HepG2 (cell line): ENCODE measurements around the gene MYL9. TPM values are rescaled to one million over a fixed set of nuclear protein-coding genes. Genes with fewer than 3 reads are reported as not detected.

ENCODE experiments used
- ATAD3A ChIP-seq: sonication (generic); formaldehyde crosslinking; IDR thresholded peaks from 2 replicates; pipeline ENCODE4 v1.4.0; 2020; ENCODE audit warnings: missing genetic modification reagents
- CBFB ChIP-seq: sonication (generic); formaldehyde crosslinking; IDR thresholded peaks from 2 replicates; pipeline ENCODE4 v1.4.0; 2020; ENCODE audit warnings: missing genetic modification reagents
- CREBL2 ChIP-seq: sonication (generic); formaldehyde crosslinking; IDR thresholded peaks from 2 replicates; pipeline ENCODE4 v1.8.1; 2023; ENCODE audit warnings: missing genetic modification reagents, mild to moderate bottlenecking, borderline replicate concordance
- ELF1 ChIP-seq: sonication (generic); formaldehyde crosslinking; IDR thresholded peaks from 2 replicates; pipeline ENCODE4 v1.4.0; 2020; ENCODE audit warnings: missing genetic modification reagents
- ELF3 ChIP-seq: IDR thresholded peaks from 2 replicates; pipeline ENCODE4 v1.6.1; 2016; ENCODE audit warnings: missing genetic modification reagents, missing compliant biosample characterization
- HNRNPK ChIP-seq: fragments of 200-400 bp; formaldehyde crosslinking; IDR thresholded peaks from 2 replicates; pipeline ENCODE4 v1.6.1; 2018; ENCODE audit warnings: low read length, low read depth, moderate library complexity, mild to moderate bottlenecking; ENCODE audit not compliant: poor library complexity, severe bottlenecking
- KDM4B ChIP-seq: sonication (generic); formaldehyde crosslinking; IDR thresholded peaks from 2 replicates; pipeline ENCODE4 v1.4.0; 2020; ENCODE audit warnings: missing genetic modification reagents
- KLF16 ChIP-seq, 2 experiments: sonication (generic) in 1 of 2; formaldehyde crosslinking in 1 of 2; IDR thresholded peaks; 2 replicates each; pipeline versions ENCODE4 v1.6.1 to v1.8.0; 2016 to 2023; ENCODE audit warnings: missing genetic modification reagents in 2 of 2, missing compliant biosample characterization in 1 of 2
- MEIS1 ChIP-seq: sonication (generic); formaldehyde crosslinking; IDR thresholded peaks from 2 replicates; pipeline ENCODE4 v1.9.0; 2021; ENCODE audit warnings: mild to moderate bottlenecking, missing genetic modification reagents, moderate library complexity, borderline replicate concordance
- NKX3-1 ChIP-seq: sonication (generic); formaldehyde crosslinking; IDR thresholded peaks from 2 replicates; pipeline ENCODE4 v1.5.0; 2020; ENCODE audit warnings: missing genetic modification reagents
- RFX1 ChIP-seq: fragments of 450-650 bp; IDR thresholded peaks from 2 replicates; pipeline ENCODE4 v1.6.1; 2017
- SETDB1 ChIP-seq: sonication (generic); formaldehyde crosslinking; IDR thresholded peaks from 2 replicates; pipeline ENCODE4 v1.5.1; 2020; ENCODE audit warnings: missing genetic modification reagents, mild to moderate bottlenecking, borderline replicate concordance
- SMAD9 ChIP-seq: sonication (generic); formaldehyde crosslinking; IDR thresholded peaks from 2 replicates; pipeline ENCODE4 v1.5.1; 2020; ENCODE audit warnings: mild to moderate bottlenecking, missing genetic modification reagents
- ZIK1 ChIP-seq: sonication (generic); formaldehyde crosslinking; IDR thresholded peaks from 2 replicates; pipeline ENCODE4 v1.5.0; 2020; ENCODE audit warnings: mild to moderate bottlenecking, low read depth, missing genetic modification reagents, borderline replicate concordance
- ZNF674 ChIP-seq: sonication (generic); formaldehyde crosslinking; IDR thresholded peaks from 2 replicates; pipeline ENCODE4 v1.5.0; 2020; ENCODE audit warnings: low read depth, mild to moderate bottlenecking, missing genetic modification reagents
- ZNF749 ChIP-seq: sonication (generic); formaldehyde crosslinking; IDR thresholded peaks from 2 replicates; pipeline ENCODE4 v1.8.0; 2022; ENCODE audit warnings: mild to moderate bottlenecking, missing genetic modification reagents, moderate library complexity, borderline replicate concordance
- polyA plus RNA-seq, 8 experiments: library from polyadenylated mRNA; depleted of rRNA in 3 of 8; stranded (reverse) in 7 of 8; unstranded in 1 of 8; fragments of >200 nt; fragmentation: Illumina TruSeq in 4 of 8; extraction: Trizol in 4 of 8; gene quantifications; 2 replicates each; pipeline versions ENCODE4 v1.2.1 to v1.2.3, GENCODE V29; 2011 to 2016; ENCODE audit warnings: low read depth in 4 of 8, missing spikeins in 1 of 8, mixed read lengths in 1 of 8; ENCODE audit not compliant: insufficient read depth in 1 of 8
- total RNA-seq, 5 experiments: library from RNA; depleted of rRNA; stranded (reverse); fragments of >200 nt; fragmentation: Illumina TruSeq; extraction: Trizol; gene quantifications; 2 replicates each; pipeline ENCODE4 v1.2.3, GENCODE V29; 2016; ENCODE audit warnings: low read depth in 1 of 5
- TF ChIP-seq, protein P1 (sequence below): sonication (generic); formaldehyde crosslinking; IDR thresholded peaks from 2 replicates; pipeline ENCODE4 v1.9.0; 2021; ENCODE audit warnings: missing genetic modification reagents, mild to moderate bottlenecking, borderline replicate concordance
- TF ChIP-seq, protein P2 (sequence below), 2 experiments: fragments of 450-650 bp in 1 of 2; sonication (generic) in 1 of 2; formaldehyde crosslinking; IDR thresholded peaks; 2 replicates each; pipeline versions ENCODE4 v1.5.0 to v1.8.0; 2020 to 2022; ENCODE audit warnings: mild to moderate bottlenecking in 1 of 2, missing genetic modification reagents in 1 of 2
- TF ChIP-seq, protein P3 (sequence below): sonication (generic); formaldehyde crosslinking; IDR thresholded peaks from 2 replicates; pipeline ENCODE4 v1.4.0; 2020; ENCODE audit warnings: missing genetic modification reagents, borderline replicate concordance
- TF ChIP-seq, protein P4 (sequence below): sonication (generic); formaldehyde crosslinking; IDR thresholded peaks from 2 replicates; pipeline ENCODE4 v1.4.0; 2020; ENCODE audit warnings: missing genetic modification reagents

MYL9 gene
- total and polyA plus RNA-seq, 2 of the 13 experiments (the other 11 are each of a cell fraction or from before 2014, with no cell fraction given): 0.87 to 2.2 TPM

DNA sequence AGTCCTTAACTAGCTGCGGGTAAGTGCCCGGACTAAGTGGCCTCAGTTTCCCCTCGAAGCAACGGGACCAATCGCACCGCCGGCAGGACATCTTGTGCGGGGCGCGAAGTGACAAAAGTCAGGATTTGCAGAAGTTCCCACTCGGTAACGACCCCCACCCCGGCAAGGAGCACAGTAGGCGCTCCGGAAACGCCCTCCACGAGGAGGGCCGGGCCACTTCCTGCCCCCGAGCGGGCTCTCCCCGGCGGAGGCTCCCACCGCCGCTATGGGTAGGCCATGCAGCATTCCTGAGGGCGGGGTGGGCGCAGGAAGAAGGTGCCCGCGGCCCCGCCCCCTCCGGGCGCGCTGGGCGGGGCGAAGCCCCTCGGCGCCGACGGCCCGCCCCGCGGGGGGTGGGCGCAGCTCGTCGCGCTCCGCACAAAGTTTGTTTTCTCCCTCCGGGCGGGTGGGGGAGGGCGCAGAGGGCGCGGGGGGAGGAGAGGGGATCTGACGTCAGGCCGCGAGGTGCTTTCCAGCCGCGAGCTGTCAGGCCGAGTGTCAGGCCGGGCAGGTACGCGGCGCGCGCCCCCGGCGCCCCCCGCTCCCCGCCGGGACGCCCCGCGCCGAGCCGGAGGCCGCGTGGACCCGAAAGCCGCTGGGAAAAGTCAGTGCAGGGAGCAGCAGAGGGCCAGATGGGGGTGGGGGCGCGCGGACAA lies 31.9 kb downstream of the MYL9 start, which contains the start of gene TGIF2 (continued):
- TF ChIP-seq SETDB1 (CRISPR knock-in tag): no peak
- peak; percentile 86; the same call in 1 of the 2 replicates for TF ChIP-seq ZNF749 (CRISPR knock-in tag)
- no peak for TF ChIP-seq RFX1
- no peak; the same call in 1 of the 2 replicates for TF ChIP-seq ZIK1 (CRISPR knock-in tag)
- TF ChIP-seq MEIS1: peak; percentile 55; the same call in 1 of the 2 replicates
- TF ChIP-seq KDM4B (CRISPR knock-in tag): 0 out of 2 replicates have a peak, but pooled peaks have one; percentile 77
- TF ChIP-seq, protein P1, sequence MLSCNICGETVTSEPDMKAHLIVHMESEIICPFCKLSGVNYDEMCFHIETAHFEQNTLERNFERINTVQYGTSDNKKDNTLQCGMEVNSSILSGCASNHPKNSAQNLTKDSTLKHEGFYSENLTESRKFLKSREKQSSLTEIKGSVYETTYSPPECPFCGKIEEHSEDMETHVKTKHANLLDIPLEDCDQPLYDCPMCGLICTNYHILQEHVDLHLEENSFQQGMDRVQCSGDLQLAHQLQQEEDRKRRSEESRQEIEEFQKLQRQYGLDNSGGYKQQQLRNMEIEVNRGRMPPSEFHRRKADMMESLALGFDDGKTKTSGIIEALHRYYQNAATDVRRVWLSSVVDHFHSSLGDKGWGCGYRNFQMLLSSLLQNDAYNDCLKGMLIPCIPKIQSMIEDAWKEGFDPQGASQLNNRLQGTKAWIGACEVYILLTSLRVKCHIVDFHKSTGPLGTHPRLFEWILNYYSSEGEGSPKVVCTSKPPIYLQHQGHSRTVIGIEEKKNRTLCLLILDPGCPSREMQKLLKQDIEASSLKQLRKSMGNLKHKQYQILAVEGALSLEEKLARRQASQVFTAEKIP (CRISPR knock-in tag): no peak
- peak; percentile 72; the same call in 1 of the 2 replicates for TF ChIP-seq CBFB (CRISPR knock-in tag)
- TF ChIP-seq NKX3-1: peak; percentile 28; the same call in 1 of the 2 replicates
- TF ChIP-seq CREBL2: 0 out of 2 replicates have a peak, but pooled peaks have one; percentile 44
- peak; percentile 95 for TF ChIP-seq ELF3 (CRISPR knock-in tag)
- TF ChIP-seq, protein P2, sequence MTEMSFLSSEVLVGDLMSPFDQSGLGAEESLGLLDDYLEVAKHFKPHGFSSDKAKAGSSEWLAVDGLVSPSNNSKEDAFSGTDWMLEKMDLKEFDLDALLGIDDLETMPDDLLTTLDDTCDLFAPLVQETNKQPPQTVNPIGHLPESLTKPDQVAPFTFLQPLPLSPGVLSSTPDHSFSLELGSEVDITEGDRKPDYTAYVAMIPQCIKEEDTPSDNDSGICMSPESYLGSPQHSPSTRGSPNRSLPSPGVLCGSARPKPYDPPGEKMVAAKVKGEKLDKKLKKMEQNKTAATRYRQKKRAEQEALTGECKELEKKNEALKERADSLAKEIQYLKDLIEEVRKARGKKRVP (CRISPR knock-in tag; IDR thresholded peaks at IDR 0.05): peak in 1 of 2 experiments; percentile 45; a peak in 1 of 4 replicates
- peak; percentile 94; the same call in 1 of the 2 replicates for TF ChIP-seq SMAD9
- no peak for TF ChIP-seq HNRNPK
- TF ChIP-seq, protein P3, sequence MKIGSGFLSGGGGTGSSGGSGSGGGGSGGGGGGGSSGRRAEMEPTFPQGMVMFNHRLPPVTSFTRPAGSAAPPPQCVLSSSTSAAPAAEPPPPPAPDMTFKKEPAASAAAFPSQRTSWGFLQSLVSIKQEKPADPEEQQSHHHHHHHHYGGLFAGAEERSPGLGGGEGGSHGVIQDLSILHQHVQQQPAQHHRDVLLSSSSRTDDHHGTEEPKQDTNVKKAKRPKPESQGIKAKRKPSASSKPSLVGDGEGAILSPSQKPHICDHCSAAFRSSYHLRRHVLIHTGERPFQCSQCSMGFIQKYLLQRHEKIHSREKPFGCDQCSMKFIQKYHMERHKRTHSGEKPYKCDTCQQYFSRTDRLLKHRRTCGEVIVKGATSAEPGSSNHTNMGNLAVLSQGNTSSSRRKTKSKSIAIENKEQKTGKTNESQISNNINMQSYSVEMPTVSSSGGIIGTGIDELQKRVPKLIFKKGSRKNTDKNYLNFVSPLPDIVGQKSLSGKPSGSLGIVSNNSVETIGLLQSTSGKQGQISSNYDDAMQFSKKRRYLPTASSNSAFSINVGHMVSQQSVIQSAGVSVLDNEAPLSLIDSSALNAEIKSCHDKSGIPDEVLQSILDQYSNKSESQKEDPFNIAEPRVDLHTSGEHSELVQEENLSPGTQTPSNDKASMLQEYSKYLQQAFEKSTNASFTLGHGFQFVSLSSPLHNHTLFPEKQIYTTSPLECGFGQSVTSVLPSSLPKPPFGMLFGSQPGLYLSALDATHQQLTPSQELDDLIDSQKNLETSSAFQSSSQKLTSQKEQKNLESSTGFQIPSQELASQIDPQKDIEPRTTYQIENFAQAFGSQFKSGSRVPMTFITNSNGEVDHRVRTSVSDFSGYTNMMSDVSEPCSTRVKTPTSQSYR: 0 out of 2 replicates have a peak, but pooled peaks have one; percentile 50
- no peak for TF ChIP-seq ZNF674 (CRISPR knock-in tag)
- peak in 1 of 2 experiments; percentile 82; a peak in 1 of 4 replicates for TF ChIP-seq KLF16 (CRISPR knock-in tag; IDR thresholded peaks at IDR 0.05)
- peak; percentile 90 for TF ChIP-seq ELF1 (CRISPR knock-in tag)
- TF ChIP-seq, protein P4, sequence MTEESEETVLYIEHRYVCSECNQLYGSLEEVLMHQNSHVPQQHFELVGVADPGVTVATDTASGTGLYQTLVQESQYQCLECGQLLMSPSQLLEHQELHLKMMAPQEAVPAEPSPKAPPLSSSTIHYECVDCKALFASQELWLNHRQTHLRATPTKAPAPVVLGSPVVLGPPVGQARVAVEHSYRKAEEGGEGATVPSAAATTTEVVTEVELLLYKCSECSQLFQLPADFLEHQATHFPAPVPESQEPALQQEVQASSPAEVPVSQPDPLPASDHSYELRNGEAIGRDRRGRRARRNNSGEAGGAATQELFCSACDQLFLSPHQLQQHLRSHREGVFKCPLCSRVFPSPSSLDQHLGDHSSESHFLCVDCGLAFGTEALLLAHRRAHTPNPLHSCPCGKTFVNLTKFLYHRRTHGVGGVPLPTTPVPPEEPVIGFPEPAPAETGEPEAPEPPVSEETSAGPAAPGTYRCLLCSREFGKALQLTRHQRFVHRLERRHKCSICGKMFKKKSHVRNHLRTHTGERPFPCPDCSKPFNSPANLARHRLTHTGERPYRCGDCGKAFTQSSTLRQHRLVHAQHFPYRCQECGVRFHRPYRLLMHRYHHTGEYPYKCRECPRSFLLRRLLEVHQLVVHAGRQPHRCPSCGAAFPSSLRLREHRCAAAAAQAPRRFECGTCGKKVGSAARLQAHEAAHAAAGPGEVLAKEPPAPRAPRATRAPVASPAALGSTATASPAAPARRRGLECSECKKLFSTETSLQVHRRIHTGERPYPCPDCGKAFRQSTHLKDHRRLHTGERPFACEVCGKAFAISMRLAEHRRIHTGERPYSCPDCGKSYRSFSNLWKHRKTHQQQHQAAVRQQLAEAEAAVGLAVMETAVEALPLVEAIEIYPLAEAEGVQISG (CRISPR knock-in tag): peak; percentile 83
- TF ChIP-seq ATAD3A (CRISPR knock-in tag): no peak
